HFFc6 (cell line): ENCODE measurements around the gene YKT6. TPM values are rescaled to one million over a fixed set of nuclear protein-coding genes. Genes with fewer than 3 reads are reported as not detected.

Experiments
- DNase-seq: peaks from one replicate; pipeline ENCODE4 v3.0.0-alpha.2; 2018
- H3K27ac Mint-ChIP-seq: 2 replicates; pipeline ENCODE4 v1.8.0; 2020; ENCODE audit warnings: mild to moderate bottlenecking, mixed read lengths
- H3K27me3 Mint-ChIP-seq: 2 replicates; pipeline ENCODE4 v1.8.0; 2021; ENCODE audit warnings: mild to moderate bottlenecking, moderate library complexity, mixed read lengths; ENCODE audit not compliant: insufficient read depth
- H3K36me3 Mint-ChIP-seq: 2 replicates; pipeline ENCODE4 v1.8.0; 2021; ENCODE audit warnings: low read depth, mixed read lengths
- H3K4me1 Mint-ChIP-seq: 2 replicates; pipeline ENCODE4 v1.8.0; 2020; ENCODE audit warnings: low read depth, mixed read lengths
- H3K4me3 Mint-ChIP-seq: 2 replicates; pipeline ENCODE4 v1.8.0; 2020; ENCODE audit warnings: mild to moderate bottlenecking, moderate library complexity, mixed read lengths
- H3K9me3 Mint-ChIP-seq: 2 replicates; pipeline ENCODE4 v1.8.0; 2020; ENCODE audit warnings: mild to moderate bottlenecking, mixed read lengths
- total RNA-seq, 6 experiments: library from RNA; stranded (reverse); fragmentation: NEBNext Ultra II Directional; extraction: Animal tissue kit (Norgen Biotek cat#: 25700); gene quantifications; 2 replicates in 1 of 6; 3 replicates in 5 of 6; pipeline ENCODE4 v1.2.3, GENCODE V29; 2021
- TF ChIP-seq, protein P1 (sequence below): fragments of 200-600 bp; sonication (generic); IDR thresholded peaks from 2 replicates; pipeline ENCODE4 v1.5.0; 2021; ENCODE audit warnings: antibody characterized with exemption, mild to moderate bottlenecking

Gene YKT6
- total RNA-seq, 6 experiments from 2014 or later: 155 to 174 (median 167) TPM

DNA sequence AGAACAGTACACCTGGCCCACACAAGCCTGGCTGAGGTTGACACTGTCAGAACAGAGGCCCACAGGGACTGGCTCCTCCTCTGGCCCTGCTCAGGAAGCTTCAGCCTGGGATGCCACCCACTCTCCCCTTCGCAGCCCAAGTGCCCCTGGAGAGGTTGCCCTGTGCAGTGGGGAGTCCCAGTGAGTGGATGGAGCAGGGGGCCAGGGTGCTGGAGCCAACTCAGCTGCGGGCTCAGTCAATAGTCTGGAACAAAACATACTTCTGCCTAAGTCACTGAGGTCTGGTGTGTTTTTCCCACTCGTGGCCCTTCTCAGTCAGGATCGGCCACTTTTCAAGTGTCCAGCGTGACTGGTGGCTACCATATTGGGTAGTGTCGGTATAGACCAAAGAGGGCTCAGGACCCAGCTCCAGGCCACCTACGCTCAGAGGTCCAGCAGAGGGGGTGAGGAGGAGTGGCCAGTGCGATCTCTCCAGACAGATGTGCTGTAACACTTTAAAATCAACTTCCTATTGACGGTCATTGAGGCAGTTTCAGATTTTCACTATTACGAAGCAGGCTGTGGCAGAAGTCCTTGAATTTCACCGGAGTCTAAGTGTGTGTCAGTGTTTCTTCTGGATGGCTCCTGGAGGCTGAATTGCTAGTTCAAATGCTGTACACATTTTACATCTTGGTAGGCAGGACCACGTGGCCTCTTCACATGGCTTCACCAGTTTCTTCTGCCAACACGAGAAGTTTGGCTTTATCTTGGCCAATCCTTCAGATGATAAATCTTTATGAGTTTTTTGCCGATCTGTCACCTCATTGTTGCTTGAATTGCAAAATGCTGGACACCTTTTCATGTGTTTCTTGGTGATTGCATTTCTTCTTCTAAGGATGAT lies 10.5 kb upstream of the YKT6 start:
- no peak for DNase-seq
- Mint-ChIP-seq H3K9me3 (no peaks in the 10 kb centered on the region), H3K4me3 (no peak overlapping the region), H3K27ac (no peak overlapping the region), H3K27me3 (peaks cover 7% of the 10 kb centered on the region; the same call in 1 of the 2 replicates), H3K36me3 (peaks cover 5% of the 10 kb centered on the region; the same call in 1 of the 2 replicates), H3K4me1 (peaks cover 11% of the 10 kb centered on the region)
- TF ChIP-seq, protein P1, sequence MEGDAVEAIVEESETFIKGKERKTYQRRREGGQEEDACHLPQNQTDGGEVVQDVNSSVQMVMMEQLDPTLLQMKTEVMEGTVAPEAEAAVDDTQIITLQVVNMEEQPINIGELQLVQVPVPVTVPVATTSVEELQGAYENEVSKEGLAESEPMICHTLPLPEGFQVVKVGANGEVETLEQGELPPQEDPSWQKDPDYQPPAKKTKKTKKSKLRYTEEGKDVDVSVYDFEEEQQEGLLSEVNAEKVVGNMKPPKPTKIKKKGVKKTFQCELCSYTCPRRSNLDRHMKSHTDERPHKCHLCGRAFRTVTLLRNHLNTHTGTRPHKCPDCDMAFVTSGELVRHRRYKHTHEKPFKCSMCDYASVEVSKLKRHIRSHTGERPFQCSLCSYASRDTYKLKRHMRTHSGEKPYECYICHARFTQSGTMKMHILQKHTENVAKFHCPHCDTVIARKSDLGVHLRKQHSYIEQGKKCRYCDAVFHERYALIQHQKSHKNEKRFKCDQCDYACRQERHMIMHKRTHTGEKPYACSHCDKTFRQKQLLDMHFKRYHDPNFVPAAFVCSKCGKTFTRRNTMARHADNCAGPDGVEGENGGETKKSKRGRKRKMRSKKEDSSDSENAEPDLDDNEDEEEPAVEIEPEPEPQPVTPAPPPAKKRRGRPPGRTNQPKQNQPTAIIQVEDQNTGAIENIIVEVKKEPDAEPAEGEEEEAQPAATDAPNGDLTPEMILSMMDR: no peak

DNA sequence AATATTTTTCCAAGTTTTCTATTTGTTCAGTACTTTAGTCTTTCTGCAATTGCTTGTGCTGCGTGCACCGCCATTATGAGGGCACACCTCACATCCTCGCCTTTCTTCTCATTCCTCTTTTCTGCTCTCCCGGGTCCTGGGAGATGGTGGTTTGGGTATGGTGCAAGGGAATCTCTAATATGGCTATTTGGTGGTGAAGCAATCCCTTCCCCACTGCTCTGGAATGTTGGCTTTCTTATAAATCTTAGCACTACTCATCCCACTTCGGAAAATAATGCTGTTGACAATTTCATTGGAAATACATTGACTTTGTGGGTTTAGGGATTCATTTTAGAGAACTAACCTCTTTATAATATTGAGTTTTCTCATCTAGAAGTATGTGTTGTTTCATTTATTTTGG lies 9.6 kb upstream of the YKT6 start:
- no peaks in the 10 kb centered on the region for H3K9me3 Mint-ChIP-seq
- H3K27me3 Mint-ChIP-seq: peaks cover 7% of the 10 kb centered on the region; the same call in 1 of the 2 replicates
- H3K36me3 Mint-ChIP-seq: peaks cover 5% of the 10 kb centered on the region; the same call in 1 of the 2 replicates
- DNase-seq: no peak
- peaks cover 19% of the 10 kb centered on the region for H3K4me1 Mint-ChIP-seq
- no peak overlapping the region for H3K4me3 Mint-ChIP-seq
- TF ChIP-seq, protein P1: no peak
- no peak overlapping the region for H3K27ac Mint-ChIP-seq

DNA sequence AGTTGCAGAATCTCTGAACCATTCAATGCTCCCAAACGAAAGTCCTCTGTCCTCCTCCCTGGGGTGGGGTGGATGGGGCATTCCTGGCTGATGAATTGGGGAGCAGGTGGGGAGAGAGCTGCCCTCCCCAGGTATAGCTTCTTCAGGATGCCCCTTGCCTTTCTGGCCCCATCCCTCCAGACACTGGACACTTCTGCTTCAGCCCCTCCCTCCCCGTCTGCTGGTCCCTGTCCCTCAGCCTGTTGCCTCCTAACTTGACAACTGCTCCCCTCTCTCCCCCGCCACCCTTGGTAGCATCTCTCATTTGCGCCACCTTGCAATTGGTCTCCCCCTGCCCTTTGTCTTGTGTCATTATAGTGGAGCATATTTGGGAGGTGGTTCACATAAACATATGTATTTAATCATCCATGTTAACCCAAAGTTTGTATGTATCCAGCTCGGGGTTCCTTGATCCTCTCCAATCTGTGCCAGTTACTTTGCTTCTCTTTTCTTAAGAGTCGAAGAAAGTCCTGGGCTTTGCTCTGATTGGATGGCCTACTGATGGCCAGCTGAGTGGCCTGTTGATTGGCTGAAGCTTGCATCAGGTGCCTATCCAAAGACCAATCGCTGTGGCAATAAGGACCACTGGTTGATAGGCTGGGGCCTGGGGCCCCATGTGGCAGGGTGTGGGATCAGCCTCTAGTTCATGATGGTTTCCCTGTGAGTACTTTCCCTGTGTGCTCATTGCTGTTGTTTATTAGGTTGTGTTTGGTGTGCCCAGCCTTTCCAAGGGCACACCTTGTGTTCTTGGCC lies 7.6 kb upstream of the YKT6 start:
- H3K4me1 Mint-ChIP-seq: peaks cover 24% of the 10 kb centered on the region
- H3K27ac Mint-ChIP-seq: no peak overlapping the region; the same call in 1 of the 2 replicates
- no peak for DNase-seq
- TF ChIP-seq, protein P1: no peak
- H3K36me3 Mint-ChIP-seq: peaks cover 5% of the 10 kb centered on the region; the same call in 1 of the 2 replicates
- no peaks in the 10 kb centered on the region for H3K9me3 Mint-ChIP-seq
- peaks cover 7% of the 10 kb centered on the region for H3K27me3 Mint-ChIP-seq
- H3K4me3 Mint-ChIP-seq: no peak overlapping the region

DNA sequence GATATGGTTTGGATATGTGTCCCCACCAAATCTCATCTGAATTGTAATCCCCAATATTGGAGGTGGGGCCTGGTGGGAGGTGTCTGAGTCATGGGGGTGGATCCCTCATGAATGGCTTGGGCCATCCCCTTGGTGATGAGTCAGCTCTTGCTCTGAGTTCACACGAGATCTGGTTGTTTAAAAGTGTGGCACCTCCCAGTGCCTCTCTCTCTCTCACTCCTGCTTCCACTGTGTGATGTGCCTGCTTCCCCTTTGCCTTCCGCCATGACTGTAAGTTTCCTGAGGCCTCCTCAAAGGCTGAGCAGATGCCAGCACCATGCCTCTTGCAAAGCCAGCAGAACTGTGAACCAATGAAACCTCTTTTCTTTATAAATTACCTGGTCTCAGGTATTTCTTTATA lies 6.7 kb upstream of the YKT6 start:
- Mint-ChIP-seq H3K9me3 (no peaks in the 10 kb centered on the region), H3K4me3 (no peak overlapping the region), H3K27me3 (peaks cover 7% of the 10 kb centered on the region), H3K4me1 (peaks cover 24% of the 10 kb centered on the region), H3K36me3 (peaks cover 5% of the 10 kb centered on the region; the same call in 1 of the 2 replicates), H3K27ac (peak overlapping the region; percentile 8; the same call in 1 of the 2 replicates)
- TF ChIP-seq, protein P1: no peak
- peak; percentile 17 for DNase-seq

DNA sequence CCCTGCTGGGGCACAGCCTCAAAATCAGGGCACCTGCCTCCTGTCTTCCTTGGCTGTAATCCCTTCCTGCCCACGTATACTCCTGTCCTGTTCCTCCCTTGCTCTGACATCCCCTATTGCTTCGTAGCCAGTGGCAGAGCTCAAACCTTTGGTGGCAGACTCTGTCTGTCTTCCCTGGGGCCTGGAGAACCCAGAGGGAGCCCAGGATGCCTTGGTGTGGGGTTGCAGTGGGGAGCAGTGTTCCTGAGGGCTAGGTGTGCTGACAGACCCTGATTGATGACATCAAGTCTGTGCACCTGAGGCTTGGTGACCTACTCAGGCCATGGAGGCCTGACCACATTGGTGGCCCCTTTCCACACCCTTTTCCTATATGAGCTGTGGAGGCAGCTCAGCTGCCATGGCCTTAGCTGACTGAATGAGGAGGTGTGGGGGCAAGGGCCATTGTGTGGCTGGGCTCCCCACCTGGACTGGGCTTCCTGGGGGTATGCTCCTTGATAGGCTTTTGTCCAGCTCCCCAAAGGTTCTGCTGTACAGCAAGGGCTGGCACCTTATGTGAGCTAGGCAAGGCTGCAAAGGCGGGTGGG lies 6.1 kb upstream of the YKT6 start:
- no peak overlapping the region for H3K4me3 Mint-ChIP-seq
- TF ChIP-seq, protein P1: no peak
- H3K9me3 Mint-ChIP-seq: no peaks in the 10 kb centered on the region
- peaks cover 7% of the 10 kb centered on the region for H3K27me3 Mint-ChIP-seq
- DNase-seq: no peak
- peaks cover 24% of the 10 kb centered on the region for H3K4me1 Mint-ChIP-seq
- H3K36me3 Mint-ChIP-seq: peaks cover 5% of the 10 kb centered on the region; the same call in 1 of the 2 replicates
- no peak overlapping the region for H3K27ac Mint-ChIP-seq
